GM19025 (cell line): ENCODE data around the gene USE1.

Experiments used
- ATAC-seq: cut with Tn5 transposase; IDR thresholded peaks from one replicate; pipeline ENCODE4 v1.9.1; 2021; ENCODE audit warnings: mild to moderate bottlenecking, low read depth, moderate library complexity; ENCODE audit not compliant: unreplicated experiment

Gene USE1

DNA sequence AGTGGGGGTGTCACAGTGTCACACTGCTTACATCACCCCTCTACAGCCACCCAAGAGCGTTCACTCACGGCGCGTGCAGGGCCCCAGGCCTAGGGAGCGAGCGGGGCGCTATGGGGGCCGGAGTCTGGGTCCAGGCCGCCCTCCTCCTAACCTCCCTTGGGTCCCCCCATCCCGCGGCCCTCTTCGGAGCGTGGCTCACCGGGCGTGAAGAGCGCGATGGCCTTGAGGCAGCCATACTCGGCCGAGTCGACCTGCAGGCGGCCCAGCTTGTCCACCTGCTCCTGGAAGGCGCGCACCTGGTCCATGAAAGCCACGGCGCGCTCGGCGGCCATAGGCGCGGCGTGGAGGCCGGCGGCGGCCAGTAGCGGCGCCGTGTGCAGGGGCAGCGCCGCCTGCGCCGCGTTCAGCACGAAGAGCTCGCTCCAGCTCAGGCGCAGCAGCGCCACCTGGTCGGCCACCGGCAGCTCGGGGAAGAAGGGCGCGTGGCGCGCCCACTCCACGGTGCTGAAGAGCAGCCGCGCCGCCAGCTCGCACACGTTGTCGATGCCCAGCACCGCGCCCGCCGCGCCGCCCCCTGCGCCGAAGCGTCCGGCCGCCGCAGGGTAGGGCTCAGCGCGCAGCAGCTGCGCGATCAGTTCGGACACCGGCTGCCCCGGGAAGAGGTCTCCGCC lies 20.3 kb downstream of the USE1 start:
- no peak for ATAC-seq

DNA sequence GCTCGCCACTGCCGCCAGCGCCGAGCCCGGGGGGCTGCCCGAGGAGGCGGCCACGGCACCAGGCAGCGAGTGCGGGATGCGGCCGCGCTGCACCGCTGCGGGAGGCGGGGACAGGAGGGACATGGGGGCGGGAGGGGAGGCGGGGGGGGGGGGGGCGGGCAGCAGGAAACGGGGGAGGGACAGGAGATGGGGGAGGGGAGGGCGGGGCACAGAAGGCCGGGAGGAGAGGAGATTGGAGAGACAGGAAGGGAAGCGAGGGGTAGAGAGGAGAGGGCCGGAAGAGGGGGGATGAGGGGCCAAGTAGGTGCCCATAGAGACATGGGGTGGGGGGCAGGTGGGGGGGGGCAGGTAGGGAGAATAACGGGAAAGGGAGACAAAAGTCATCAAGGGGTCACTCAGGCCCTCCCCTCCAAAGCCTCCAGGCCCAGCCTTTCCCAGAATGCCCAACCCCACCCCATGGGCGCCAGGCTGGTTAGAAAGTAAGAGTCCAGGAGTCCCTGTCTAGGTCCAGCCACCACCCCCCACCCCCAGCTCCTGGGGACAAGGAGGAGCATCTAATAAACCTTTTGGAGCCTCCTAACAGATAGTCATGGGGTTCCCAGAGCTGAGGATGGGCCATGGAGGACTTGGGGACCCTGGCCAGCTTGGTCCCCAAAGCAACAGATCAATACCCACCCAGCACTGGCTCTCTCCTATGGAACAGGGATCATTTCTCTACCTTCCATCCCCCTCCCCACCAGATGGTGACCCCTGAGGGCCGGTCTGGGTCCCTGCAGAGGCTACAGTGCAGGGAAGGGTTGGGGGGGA lies 21.0 kb downstream of the USE1 start:
- ATAC-seq, result no peak

DNA sequence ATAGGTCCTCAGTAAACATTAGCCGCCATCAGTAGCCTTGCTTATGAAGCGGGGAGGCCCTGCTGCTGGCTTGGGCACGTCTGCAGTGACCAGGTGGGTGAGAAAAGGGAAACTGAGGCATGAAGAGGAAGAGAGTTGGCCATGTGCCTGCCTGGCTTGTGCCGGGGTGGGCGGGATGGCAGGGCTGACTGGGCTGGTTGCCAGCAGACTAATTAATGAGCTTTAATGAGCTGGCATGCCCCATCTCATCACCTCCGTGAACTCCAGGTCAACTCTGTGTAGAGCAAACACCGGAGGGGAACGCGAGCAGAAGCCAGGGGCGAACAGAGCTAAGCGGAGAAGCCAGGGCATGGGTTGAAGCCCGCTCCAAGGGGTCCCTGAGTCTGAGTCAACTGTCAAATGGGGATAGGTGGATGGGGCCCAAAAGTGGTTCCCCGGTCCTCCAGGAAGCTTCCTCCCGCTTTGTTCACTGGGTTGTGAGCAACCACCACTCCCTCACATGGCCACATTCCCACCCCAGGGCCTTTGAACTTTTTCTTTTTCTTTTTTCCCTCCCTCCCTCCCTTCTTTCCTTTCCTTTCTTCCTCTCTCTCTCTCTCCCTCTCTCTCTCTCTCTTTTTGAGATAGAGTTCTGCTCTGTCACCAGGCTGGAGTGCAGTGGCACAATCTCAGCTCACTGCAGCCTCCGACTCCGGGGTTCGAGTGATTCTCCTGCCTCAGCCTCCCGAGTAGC lies 21.8 kb downstream of the USE1 start:
- no peak for ATAC-seq

DNA sequence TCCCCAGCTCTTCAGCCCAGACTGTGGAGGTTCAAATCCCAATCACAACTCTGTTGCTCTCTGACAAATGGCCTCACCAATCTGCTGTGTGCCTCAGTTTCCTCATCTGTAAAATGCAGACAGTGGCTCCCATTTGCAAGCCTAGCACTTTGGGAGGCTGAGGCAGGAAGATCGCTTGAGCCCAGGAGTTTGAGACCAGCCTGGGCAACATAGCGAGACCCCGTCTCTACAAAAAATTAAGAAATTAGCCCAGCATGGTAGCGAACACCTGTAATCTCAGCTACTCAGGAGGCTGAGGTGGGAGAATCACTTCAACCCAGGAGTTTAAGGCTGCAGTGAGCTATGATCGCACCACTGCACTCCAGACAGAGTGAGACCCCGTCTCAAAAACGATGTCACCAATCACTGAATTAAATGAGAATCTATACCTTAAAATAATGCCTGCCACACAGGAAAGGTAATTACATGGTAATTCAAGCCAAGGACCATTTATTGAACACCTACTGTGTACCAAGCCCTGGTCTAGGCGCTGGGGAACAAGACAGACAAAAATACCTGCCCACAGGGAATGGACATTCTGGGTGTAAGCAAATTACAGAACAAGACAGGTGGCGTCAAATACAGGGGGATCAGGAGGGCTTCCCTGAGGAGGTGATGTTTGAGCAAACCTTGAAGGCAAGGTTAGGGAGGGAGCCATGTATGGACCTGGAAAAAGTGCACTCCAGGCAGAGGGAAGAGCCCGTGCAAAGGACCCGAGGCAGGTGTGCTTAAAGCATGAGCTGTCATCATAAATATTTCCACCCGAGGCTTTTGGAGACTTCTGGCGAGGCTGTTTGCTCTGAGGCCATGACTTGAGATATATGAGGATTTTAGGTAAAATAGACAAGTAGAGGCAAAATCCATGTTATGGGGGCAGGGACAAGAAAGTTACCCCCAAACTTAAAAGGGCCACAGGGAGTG lies 22.9 kb downstream of the USE1 start:
- ATAC-seq, result no peak

DNA sequence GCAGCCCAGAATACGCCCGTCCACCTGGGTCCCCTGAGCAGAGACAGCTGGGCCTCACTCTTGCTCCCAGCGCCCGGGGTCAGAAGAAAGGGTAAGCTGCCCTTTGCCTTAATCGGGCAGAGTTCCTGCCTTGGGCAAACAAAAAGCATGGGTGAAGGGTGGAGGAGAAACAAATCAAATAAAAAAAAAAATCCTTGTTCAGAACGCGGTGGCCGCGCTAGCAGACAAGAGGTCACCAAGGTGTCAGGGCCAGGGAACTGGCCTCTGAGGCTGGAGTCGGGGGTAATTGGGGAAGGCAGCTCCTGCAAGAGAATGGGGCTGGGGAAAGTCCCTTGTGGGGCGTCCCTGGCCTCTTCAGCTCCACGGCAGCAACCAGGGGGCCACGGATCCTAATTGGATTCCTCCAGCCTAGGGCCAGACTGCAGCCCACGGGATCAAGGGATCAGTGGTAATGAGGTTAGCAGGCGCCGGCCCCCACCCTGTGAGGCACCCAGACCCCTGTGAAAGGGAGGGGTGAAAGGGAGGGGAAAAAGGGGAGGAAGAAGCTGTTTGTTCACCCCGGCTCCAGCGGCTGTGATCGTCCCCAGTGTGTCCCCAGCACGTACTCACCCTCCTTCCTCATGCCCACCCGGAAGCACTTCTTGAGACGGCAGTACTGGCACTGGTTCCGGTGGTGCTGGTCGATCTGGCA lies 25.1 kb downstream of the USE1 start:
- ATAC-seq, result no peak

DNA sequence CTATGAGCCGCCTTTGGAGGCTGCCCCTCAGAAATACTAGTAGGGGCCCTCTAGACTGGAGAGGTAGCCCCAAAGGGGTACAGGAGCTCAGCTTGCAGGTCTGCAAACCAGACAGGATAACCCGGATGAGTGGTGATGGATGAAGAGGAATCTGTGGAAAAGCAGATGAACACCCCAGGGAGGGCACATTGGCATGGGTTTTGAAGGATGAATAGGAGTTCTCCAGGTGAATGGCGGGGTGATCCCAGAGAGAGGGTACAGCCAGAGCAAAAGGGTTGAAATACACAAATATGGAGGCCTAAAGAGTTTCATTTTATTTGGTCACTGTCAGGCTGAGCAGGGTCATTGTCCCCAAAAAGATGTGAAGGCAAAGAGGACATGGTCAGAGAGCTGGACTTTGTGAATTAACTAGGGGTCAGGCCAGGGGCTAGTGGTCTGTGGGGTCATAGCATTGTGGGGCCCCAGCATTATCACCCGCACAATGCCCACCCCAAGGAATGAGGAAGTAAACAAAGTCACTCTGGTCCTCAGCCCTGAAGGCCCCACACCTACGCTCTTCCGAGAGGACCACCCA lies 25.8 kb downstream of the USE1 start:
- ATAC-seq, result no peak

DNA sequence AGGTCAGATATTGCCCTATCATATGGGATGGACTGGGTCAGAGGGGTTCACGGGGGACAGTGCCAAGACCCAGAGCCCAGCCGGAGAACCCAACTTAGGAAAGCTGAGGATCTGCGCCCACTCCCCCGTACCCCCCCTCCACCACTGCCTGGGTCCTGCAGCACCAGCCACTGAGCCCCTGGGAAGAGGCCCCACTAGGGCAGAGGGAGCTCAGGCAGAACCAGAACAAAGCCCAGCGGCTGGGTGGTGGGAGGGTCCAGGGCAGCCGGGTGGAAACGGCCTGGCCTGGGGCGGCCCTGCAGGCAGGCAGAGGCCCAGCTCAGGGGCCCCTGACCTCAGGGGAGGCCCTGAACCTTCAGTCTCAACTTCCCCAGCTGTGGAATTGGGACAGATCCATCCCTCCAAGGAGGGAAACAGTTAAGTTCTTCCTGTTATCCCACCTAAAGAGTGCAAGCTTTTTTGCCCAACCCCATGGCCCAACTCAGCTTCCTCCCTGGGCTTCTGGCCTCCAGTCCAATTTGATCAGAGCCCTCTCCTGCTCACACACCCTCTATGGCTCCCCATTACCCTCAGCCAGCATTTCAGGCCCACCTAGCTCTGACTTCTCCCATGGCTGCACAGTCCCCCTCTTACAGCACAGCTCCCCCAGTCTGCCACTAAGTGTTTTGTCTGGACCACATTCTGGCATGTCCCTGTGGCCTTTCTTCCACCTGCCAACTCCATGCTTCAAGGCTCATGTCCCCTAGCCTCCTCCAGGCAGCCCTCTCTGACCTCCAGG lies 27.5 kb downstream of the USE1 start:
- ATAC-seq, result no peak

DNA sequence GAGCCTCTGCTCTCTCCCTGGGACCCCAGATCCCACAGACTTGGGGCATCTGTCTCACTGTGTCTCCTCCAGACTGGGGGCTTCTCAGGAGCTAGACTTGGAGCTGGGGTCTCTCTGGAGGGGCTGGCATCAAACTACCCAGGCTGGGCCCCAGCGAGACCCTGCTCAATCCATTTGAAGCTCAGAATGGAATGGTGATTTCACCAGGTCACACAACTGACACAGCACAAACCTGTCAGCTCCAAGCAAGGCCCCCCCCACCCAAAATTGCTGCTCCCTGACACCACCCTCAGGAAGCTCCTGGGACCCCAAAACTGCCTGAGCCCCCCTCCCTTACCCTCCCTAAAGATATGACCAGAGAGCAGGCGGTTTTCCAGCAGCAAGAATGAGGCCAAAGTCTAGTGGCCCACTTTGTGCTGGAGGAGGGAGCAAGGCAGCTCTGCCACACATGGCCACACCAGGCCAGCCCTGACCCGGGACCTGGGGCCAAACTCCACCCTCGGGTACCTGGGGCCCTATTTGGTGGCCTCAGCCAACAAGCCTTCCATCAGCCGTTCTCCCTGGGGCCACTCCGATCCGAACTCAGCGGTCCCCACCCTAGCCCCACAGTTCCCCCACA lies 28.2 kb downstream of the USE1 start:
- ATAC-seq, result no peak

DNA sequence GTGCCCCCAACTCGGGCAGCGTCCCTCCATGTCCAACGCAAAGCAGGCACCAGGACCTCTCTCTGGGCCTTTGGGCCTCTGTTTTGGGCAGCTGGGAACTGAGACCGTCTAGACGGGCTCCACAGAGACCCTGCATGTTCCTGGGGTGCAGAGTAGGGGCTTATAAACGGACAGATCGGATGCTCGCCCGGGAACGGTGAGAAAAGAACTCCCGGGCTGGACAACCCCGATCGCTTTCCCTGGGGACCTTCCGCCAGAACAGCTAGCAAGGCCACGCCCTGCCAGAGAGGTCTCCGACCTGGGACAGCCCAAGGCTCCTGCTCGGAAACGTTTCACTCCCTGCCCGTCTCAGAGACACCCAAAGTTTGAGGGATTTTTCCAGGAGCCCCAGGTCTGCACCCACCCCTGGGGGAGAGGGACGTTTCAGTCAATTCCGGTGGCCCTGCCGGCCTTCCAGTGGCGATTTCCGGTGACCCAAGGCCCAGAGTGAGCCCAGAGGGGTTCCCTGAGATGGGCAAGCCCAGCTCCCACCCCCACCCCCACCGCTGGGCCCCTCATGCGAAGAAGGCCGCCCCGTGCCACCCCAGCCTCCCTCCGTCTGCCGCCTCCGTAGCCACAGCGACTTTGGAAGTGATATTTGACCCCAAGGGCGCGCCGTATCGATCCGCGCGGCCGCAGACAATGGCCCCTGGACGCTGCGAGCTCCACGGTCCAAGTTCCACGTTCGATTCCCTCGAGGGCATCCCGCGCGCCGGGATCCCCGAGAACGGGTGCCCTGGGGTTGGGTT lies 28.9 kb downstream of the USE1 start:
- no peak for ATAC-seq

DNA sequence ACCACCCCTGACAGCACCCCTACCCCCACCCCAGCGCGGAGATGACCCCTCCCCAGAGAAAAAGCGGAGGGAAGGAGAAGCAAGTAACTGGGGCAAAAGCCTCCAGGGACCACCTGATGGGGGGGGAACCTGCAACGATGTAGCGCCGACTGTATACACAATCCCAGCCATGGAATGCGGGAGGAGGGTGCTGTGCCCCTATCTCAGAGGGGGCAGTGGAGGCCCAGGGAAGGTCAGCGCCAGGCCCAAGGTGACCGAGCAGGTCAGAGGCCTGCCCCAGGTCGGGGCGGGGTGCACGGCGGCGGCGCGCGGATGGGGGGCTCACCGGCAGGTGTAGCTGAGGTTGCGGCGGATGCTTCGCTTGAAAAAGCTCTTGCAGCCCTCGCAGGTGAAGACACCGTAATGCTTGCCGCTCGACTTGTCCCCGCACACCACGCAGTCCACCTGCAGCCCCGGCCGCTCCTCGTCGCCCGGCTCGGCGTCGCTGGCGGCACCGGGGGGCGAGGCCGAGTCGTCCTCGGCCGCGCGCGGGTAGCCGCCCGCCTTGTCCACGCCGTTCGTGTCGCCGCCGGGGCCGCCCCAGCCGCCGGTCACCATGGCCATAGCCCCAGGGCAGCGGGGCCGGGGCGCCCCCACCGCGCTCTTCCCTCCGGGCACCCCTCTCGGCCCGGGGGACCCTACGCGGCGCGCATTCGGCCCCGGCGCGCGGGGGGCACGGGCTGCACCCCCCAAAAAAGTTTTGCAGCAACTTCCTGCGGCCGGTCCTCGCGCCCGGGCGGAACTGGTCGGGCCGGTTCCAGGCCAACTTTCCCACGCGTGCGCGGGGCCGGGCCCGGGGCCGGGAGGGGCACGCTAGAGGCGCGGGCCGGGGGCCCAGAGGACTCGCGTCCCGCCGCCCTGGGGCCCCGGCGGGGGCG lies 29.7 kb downstream of the USE1 start:
- peak; percentile 33 for ATAC-seq

DNA sequence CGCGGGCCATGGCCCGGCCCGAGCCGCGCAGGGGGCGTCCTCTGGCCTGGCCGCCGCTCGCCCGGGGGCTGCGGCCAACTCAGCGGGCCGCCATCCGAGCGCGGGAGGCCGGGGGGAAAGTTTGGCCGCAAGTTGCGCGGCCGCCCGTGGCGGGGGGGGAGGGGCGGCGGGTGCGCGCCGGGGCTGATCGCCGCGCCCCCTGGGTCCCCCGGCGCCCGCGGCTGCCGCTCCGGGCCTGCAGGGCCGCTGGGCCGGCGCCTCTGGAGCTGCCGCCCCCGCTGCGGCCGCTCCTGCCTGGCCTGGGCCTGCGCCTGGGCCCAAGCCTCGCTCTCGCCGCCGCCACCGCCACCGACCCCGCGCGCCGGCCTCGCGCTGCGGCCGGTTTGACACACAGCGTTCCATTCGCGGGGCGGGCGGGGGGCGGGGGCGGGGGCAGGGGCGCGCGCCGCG lies 30.4 kb downstream of the USE1 start, which contains the start of gene NR2F6:
Gene NR2F6 (minus strand): TSS at position 385 of the 450 bp plus-strand sequence. CDS start 699 bp downstream, outside the sequence.
- no peak for ATAC-seq

DNA sequence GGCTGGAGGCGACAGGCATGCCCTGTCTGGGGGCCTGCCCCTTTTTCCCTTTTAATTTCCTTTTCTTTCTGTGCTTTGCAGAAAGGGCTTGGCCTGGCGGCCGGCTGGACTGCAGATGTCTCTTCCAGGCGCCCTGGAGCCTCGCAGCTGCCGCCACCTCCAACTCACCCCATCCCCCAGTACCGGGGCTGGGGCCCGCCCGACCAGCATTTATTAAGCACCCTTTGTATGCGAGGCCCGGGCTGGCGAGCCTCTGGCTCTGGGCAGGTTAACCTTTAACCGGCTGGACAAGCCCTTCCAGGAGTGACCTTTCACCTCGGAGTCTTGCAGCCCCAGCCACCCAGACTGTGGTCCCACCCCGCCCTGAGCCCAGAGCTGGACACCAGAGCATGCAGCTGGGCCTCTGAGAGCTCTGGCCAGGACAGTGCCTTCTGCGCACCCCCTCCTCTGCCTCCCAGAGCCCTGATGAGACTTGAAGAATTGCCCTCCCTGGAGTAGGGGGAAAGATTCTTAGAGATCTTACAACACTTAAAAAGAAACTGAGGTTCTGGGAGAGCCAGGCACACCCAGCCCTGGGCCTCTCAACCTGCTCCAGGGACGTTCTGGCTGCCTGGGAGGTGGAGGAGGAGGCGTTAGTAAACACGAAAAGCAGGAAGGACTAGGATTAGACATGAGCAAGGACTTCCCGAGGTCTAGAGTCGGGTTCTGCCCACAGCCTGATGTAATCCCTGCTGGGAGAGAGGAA lies 31.7 kb downstream of the USE1 start:
- no peak for ATAC-seq

DNA sequence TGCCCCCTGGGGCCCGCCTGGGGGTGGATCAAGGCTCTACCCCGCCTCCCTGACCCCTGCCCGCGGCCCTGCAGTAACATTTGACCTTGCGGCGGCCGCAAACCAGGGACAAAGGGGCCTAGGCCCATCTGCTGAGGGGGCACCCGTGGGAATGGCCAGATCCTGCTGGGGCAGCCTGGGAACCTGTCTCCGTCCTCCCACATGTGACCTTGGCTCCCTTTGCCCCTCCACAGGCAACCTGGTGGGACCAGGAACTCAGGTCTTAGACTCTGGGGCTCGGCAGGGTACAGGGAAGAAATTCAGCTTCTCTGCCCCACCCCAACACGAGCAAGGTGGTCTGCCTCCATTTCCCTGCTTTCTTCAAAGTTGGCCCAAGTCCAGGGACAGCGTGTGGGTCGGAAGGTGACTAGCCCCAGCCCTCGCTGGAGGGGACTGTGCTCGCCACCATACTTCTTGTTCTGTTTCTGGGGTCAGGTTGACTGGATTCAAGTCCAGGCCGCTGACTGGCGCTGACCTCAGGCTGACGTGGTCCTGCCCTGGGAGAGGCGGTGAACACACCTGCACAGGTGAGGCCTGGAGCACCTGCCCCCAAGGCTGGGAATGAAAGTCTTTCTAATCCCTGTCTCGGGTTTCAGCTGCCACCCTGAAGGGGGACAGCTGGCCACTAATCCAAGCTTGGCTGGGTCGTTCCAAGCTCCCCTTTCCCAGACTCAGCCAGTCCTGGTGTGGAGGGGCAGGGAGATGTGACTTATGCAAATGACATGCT lies 33.0 kb downstream of the USE1 start:
- no peak for ATAC-seq

DNA sequence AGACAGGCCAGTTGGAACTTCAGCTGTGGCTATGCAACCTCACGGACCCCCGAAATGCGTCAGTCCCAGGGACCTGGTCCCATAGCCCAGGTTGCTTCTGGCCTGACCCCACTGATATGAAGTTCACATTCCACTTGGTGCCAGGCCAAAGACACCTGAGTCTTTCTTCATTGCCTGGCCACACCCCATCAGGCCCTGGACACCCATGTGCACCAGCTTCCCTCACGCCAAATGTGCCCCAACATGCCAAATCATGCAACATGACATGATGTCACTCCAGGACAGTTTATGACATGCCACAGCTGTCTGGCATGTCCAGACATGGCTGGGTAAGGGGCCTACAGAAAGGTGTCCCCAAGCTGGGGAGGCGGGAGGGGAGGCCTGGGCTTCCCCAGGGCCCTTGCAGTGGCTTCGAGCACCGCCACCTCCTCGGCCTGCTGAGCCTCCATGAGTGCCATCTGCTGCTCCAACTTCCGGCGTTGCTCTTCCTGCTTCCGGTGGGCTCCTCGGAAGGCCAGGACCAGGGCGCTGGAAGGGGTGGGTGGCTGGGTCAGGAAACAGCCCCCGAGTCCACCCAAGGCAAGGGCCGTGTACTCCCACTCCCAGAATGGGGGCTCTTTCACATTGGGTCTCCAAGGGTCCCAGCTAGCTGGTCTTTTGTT lies 34.9 kb downstream of the USE1 start:
- ATAC-seq, result no peak
